Fibroblast of lung (primary cell): ENCODE results near the gene MTR. TPM values are rescaled to one million over a fixed set of nuclear protein-coding genes. Genes with fewer than 3 reads are reported as not detected.

Experiments
- DNase-seq, 2 donors: peaks; one replicate each; pipeline versions ENCODE4 v3.0.0 to v3.0.0-alpha.2; 2010; ENCODE audit warnings: low read depth in 2 of 2
- H2AFZ ChIP-seq: 2 replicates; pipeline ENCODE4 v1.5.1; 2012; ENCODE audit warnings: low read length, control low read depth, inconsistent platforms
- H3K27ac ChIP-seq: 2 replicates; pipeline ENCODE4 v1.5.1; 2011; ENCODE audit warnings: low read length, control low read depth; ENCODE audit not compliant: insufficient read depth
- H3K27me3 ChIP-seq: 2 replicates; pipeline ENCODE4 v1.5.1; 2011; ENCODE audit warnings: mild to moderate bottlenecking, low read length; ENCODE audit not compliant: control insufficient read depth, insufficient read depth
- H3K36me3 ChIP-seq: 2 replicates; pipeline ENCODE4 v1.5.1; 2011; ENCODE audit warnings: low read length; ENCODE audit not compliant: control insufficient read depth, insufficient read depth
- H3K4me1 ChIP-seq: 2 replicates; pipeline ENCODE4 v1.5.1; 2011; ENCODE audit warnings: low read length; ENCODE audit not compliant: control insufficient read depth, insufficient read depth; ENCODE audit errors: extremely low read depth
- H3K4me2 ChIP-seq: 2 replicates; pipeline ENCODE4 v1.5.1; 2011; ENCODE audit warnings: low read length, control low read depth; ENCODE audit not compliant: insufficient read depth; ENCODE audit errors: extremely low read depth
- H3K4me3 ChIP-seq, 4 experiments: fragments of 200-600 bp in 1 of 4; sonication (generic) in 1 of 4; replicated peaks in 1 of 4; 2 replicates each; pipeline ENCODE4 v1.5.1; 2011 to 2016; ENCODE audit warnings: low read length in 4 of 4, low read depth in 3 of 4, mild to moderate bottlenecking in 3 of 4, control low read depth in 2 of 4, inconsistent platforms in 1 of 4, mixed read lengths in 1 of 4; ENCODE audit not compliant: insufficient read depth in 1 of 4; ENCODE audit errors: control extremely low read depth in 1 of 4
- H3K79me2 ChIP-seq: 2 replicates; pipeline ENCODE4 v1.5.1; 2012; ENCODE audit warnings: mild to moderate bottlenecking, low read length, inconsistent platforms; ENCODE audit not compliant: control insufficient read depth, insufficient read depth
- H3K9ac ChIP-seq: 2 replicates; pipeline ENCODE4 v1.5.1; 2011; ENCODE audit warnings: mild to moderate bottlenecking, low read length, control low read depth; ENCODE audit not compliant: insufficient read depth
- H3K9me3 ChIP-seq: 2 replicates; pipeline ENCODE4 v1.5.1; 2012; ENCODE audit warnings: low read depth, low read length; ENCODE audit not compliant: control insufficient read depth, insufficient read depth
- H4K20me1 ChIP-seq: 2 replicates; pipeline ENCODE4 v1.5.1; 2011; ENCODE audit warnings: low read length; ENCODE audit not compliant: control insufficient read depth, insufficient read depth; ENCODE audit errors: extremely low read depth
- CTCF ChIP-seq, 2 donors: IDR thresholded peaks in 1 of 2; conservative IDR thresholded peaks in 1 of 2; 1 replicate in 1 of 2; 2 replicates in 1 of 2; pipeline ENCODE4 v1.5.1; 2011 to 2012; ENCODE audit warnings: low read length in 2 of 2, control low read depth in 1 of 2, inconsistent platforms in 1 of 2, low read depth in 1 of 2, mild to moderate bottlenecking in 1 of 2
- EZH2 ChIP-seq: IDR thresholded peaks from 2 replicates; pipeline ENCODE4 v1.5.1; 2012; ENCODE audit warnings: low read length, control low read depth, mild to moderate bottlenecking; ENCODE audit errors: missing control alignments
- polyA plus RNA-seq, 2 donors: library from polyadenylated mRNA; depleted of rRNA in 1 of 2; stranded (reverse) in 1 of 2; unstranded in 1 of 2; fragments of >200 nt; gene quantifications; 2 replicates each; pipeline ENCODE4 v1.2.1, GENCODE V29; 2011 to 2012; ENCODE audit warnings: missing spikeins in 1 of 2
- total RNA-seq: library from RNA; depleted of rRNA; stranded (reverse); fragments of >200 nt; gene quantifications from 2 replicates; pipeline ENCODE4 v1.2.1, GENCODE V29; 2014

Gene MTR
- total and polyA plus RNA-seq, 2 donors (not counting 1 experiment from before 2014, with no cell fraction given), result 20.0 to 32.2 TPM

DNA sequence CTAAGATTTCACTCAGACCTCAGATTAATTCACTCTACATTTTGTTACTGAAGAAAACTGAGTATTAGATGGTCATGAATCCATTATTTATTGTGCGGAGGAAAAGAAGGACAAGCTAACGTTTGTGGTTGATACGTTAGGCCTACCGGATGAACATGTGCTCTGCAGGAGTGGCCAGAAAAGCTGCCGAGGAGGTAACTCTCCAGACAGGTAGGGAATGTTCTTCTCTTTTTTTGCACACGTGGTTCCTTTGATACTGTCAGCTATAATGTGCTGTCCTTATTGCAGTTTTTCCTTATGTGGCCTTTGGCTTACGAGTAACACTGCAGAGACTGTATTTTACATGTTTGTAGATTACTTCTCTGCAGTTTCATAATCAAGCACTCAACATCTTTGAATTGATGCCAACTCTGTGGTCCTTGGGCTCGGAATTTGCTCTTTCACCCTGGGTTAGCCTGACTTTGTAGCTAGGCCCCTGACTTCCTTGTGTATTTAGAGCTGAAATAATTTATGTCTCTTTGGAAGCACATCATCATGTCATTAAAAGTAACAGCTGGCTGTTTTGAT lies 13.6 kb downstream of the MTR start:
- H3K79me2 ChIP-seq, result no peaks in the 10 kb centered on the region
- no peak overlapping the region for H3K4me3 ChIP-seq
- H3K9ac ChIP-seq, result no peak overlapping the region
- peak in 1 of 2 donors; percentile 51 for DNase-seq
- H3K9me3 ChIP-seq, result no peaks in the 10 kb centered on the region
- TF ChIP-seq EZH2, result no peak
- H3K36me3 ChIP-seq, result no peaks in the 10 kb centered on the region
- no peak overlapping the region for H2AFZ ChIP-seq
- no peaks in the 10 kb centered on the region for H4K20me1 ChIP-seq
- H3K27ac ChIP-seq, result no peak overlapping the region
- no peak overlapping the region for H3K4me2 ChIP-seq
- H3K4me1 ChIP-seq, result peaks cover 4% of the 10 kb centered on the region
- H3K27me3 ChIP-seq, result no peaks in the 10 kb centered on the region

GRCh38 chr1:236809148-236809547 lies 14.1 kb downstream of the MTR start:
- H3K79me2 ChIP-seq, result no peaks in the 10 kb centered on the region
- H3K4me3 ChIP-seq, result no peak overlapping the region

DNA sequence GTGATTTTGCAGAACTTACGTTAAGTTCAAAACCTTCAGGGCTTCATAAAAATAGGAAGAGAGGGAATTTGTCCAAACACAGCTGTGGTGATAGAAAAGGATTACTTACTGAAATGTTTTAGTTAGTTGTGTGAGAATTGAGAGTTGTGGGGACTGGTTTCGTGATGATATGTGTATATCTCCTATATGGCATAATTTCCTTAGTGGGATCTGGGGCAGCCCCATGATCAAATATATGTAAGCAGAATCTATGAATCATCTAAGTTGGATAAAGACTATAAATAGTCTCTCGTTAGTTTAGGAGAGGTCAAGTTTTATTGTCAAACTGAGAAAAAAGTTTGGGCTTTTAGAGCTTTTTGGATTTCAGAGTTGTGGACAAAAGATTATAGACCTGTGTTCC lies 14.9 kb downstream of the MTR start:
- H3K79me2 ChIP-seq, result no peaks in the 10 kb centered on the region
- H3K27me3 ChIP-seq, result no peaks in the 10 kb centered on the region
- no peak for DNase-seq
- peaks cover 4% of the 10 kb centered on the region for H3K4me1 ChIP-seq
- no peak overlapping the region for H2AFZ ChIP-seq
- TF ChIP-seq CTCF (conservative IDR thresholded peaks at IDR 0.05 in 1 of 2, IDR thresholded peaks at IDR 0.05 in 1 of 2; ENCODE audit: low read depth in 1 of 2, low read length in 2 of 2), result no peak
- no peaks in the 10 kb centered on the region for H4K20me1 ChIP-seq
- H3K9ac ChIP-seq, result no peak overlapping the region
- H3K36me3 ChIP-seq, result no peaks in the 10 kb centered on the region
- no peak overlapping the region for H3K4me3 ChIP-seq
- no peak overlapping the region for H3K4me2 ChIP-seq
- no peak overlapping the region for H3K27ac ChIP-seq
- no peaks in the 10 kb centered on the region for H3K9me3 ChIP-seq

More at GRCh38 chr1:236809148-236809547, 14.1 kb downstream of the MTR start:
- Histone ChIP-seq H3K27me3 (no peaks in the 10 kb centered on the region), H3K27ac (no peak overlapping the region), H3K36me3 (no peaks in the 10 kb centered on the region), H3K9ac (no peak overlapping the region), H2AFZ (no peak overlapping the region), H3K9me3 (no peaks in the 10 kb centered on the region), H4K20me1 (no peaks in the 10 kb centered on the region), H3K4me2 (no peak overlapping the region), H3K4me1 (peaks cover 4% of the 10 kb centered on the region)
- TF ChIP-seq CTCF (conservative IDR thresholded peaks at IDR 0.05 in 1 of 2, IDR thresholded peaks at IDR 0.05 in 1 of 2; ENCODE audit: low read depth in 1 of 2, low read length in 2 of 2), result no peak
- TF ChIP-seq EZH2, result no peak
- peak in 1 of 2 donors; percentile 20 for DNase-seq
